IMR-90 (cell line): ENCODE data around the gene SNX7. TPM values are rescaled to one million over a fixed set of nuclear protein-coding genes. Genes with fewer than 3 reads are reported as not detected.

Experiments used
- ATAC-seq: fragments of 200-7000 bp; cut with Tn5 transposase; 2 replicates; pipeline ENCODE4 v1.9.1; 2020; ENCODE audit warnings: low read depth, mild to moderate bottlenecking, moderate library complexity
- BruUV-seq: library from RNA; stranded (reverse); fragments of 400-500 nt; replicated peaks from 2 replicates; lab custom pipeline; 2021; lab: Mats Ljungman, UMichigan
- CTCF ChIA-PET: fragments of 300-600 bp; formaldehyde crosslinking; extraction: SDS; loops from one replicate; lab custom pipeline; 2021; ENCODE audit warnings: antibody characterized with exemption; lab: Yijun Ruan, JAX
- POLR2A ChIA-PET: fragments of 300-600 bp; sonication (Branson Sonifier 250); formaldehyde crosslinking; loops from one replicate; lab custom pipeline; 2022; ENCODE audit warnings: antibody characterized with exemption; ENCODE audit not compliant: unreplicated experiment; lab: Charles Lee
- DNase-seq: peaks from one replicate; pipeline ENCODE4 v3.0.0; 2013
- H2AFZ ChIP-seq: replicated peaks from 2 replicates; pipeline ENCODE3; 2013; ENCODE audit warnings: low read length, mild to moderate bottlenecking; ENCODE audit not compliant: poor library complexity
- H2AK5ac ChIP-seq: 2 replicates; pipeline ENCODE4 v1.6.1; 2013; ENCODE audit warnings: low read depth, low read length, inconsistent platforms
- H2AK9ac ChIP-seq: replicated peaks from 2 replicates; pipeline ENCODE3; 2013; ENCODE audit warnings: mild to moderate bottlenecking, low read depth, low read length, moderate library complexity; ENCODE audit not compliant: poor library complexity
- H2BK120ac ChIP-seq: 2 replicates; pipeline ENCODE4 v1.6.1; 2013; ENCODE audit warnings: low read depth, low read length, inconsistent platforms
- H2BK15ac ChIP-seq: 3 replicates; pipeline ENCODE4 v1.6.1; 2013; ENCODE audit warnings: low read depth, low read length, inconsistent platforms
- H2BK20ac ChIP-seq: 2 replicates; pipeline ENCODE4 v1.6.1; 2013; ENCODE audit warnings: low read depth, mild to moderate bottlenecking, inconsistent platforms, low read length, moderate library complexity
- H2BK5ac ChIP-seq: 2 replicates; pipeline ENCODE4 v1.6.1; 2013; ENCODE audit warnings: mild to moderate bottlenecking, low read depth, low read length, inconsistent platforms; ENCODE audit not compliant: poor library complexity, severe bottlenecking
- H3K14ac ChIP-seq: replicated peaks from 2 replicates; pipeline ENCODE4 v1.6.1; 2013; ENCODE audit warnings: low read depth, low read length, inconsistent platforms
- H3K18ac ChIP-seq: 2 replicates; pipeline ENCODE4 v1.6.1; 2013; ENCODE audit warnings: low read depth, low read length, control low read depth
- H3K23ac ChIP-seq: 2 replicates; pipeline ENCODE4 v1.6.1; 2013; ENCODE audit warnings: low read depth, low read length, inconsistent platforms
- H3K27ac ChIP-seq: 2 replicates; pipeline ENCODE4 v1.5.1; 2013; ENCODE audit warnings: mild to moderate bottlenecking, control low read depth, low read length; ENCODE audit not compliant: insufficient read depth
- H3K27me3 ChIP-seq: 2 replicates; pipeline ENCODE4 v1.6.1; 2013; ENCODE audit warnings: low read length; ENCODE audit not compliant: control insufficient read depth, insufficient read depth
- H3K36me3 ChIP-seq: 2 replicates; pipeline ENCODE4 v1.6.1; 2013; ENCODE audit warnings: low read length, mixed read lengths; ENCODE audit not compliant: control insufficient read depth, insufficient read depth
- H3K4ac ChIP-seq: 2 replicates; pipeline ENCODE4 v1.6.1; 2013; ENCODE audit warnings: low read depth, low read length, inconsistent platforms
- H3K4me1 ChIP-seq: 2 replicates; pipeline ENCODE4 v1.6.1; 2013; ENCODE audit warnings: low read length, mixed read lengths; ENCODE audit not compliant: control insufficient read depth, insufficient read depth
- H3K4me2 ChIP-seq: 2 replicates; pipeline ENCODE4 v1.6.1; 2013; ENCODE audit warnings: low read depth, mild to moderate bottlenecking, control low read depth, low read length, moderate library complexity
- H3K4me3 ChIP-seq: 2 replicates; pipeline ENCODE4 v1.5.1; 2013; ENCODE audit warnings: low read depth, mild to moderate bottlenecking, control low read depth, low read length, moderate library complexity; ENCODE audit not compliant: insufficient read depth
- H3K56ac ChIP-seq: 2 replicates; pipeline ENCODE4 v1.6.1; 2013; ENCODE audit warnings: low read length, inconsistent platforms; ENCODE audit not compliant: insufficient read depth; ENCODE audit errors: extremely low read depth
- H3K79me1 ChIP-seq, 2 experiments: 2 replicates each; pipeline ENCODE4 v1.6.1; 2013; ENCODE audit warnings: low read length in 2 of 2, inconsistent platforms in 1 of 2, low read depth in 1 of 2
- H3K9ac ChIP-seq: 2 replicates; pipeline ENCODE4 v1.6.1; 2013; ENCODE audit warnings: low read depth, low read length, control low read depth
- H3K9me1 ChIP-seq: 2 replicates; pipeline ENCODE4 v1.6.1; 2013; ENCODE audit warnings: low read length, inconsistent platforms; ENCODE audit not compliant: insufficient read depth
- H3K9me3 ChIP-seq: 2 replicates; pipeline ENCODE4 v1.6.1; 2013; ENCODE audit warnings: low read length; ENCODE audit not compliant: control insufficient read depth, insufficient read depth
- H4K20me1 ChIP-seq: 2 replicates; pipeline ENCODE4 v1.6.1; 2013; ENCODE audit warnings: low read length, inconsistent platforms; ENCODE audit not compliant: insufficient read depth
- H4K5ac ChIP-seq: 2 replicates; pipeline ENCODE4 v1.6.1; 2013; ENCODE audit warnings: mild to moderate bottlenecking, low read depth, low read length, control low read depth
- H4K8ac ChIP-seq, 2 experiments: 2 replicates each; pipeline ENCODE4 v1.6.1; 2013; ENCODE audit warnings: low read depth in 2 of 2, low read length in 2 of 2, control low read depth in 1 of 2, inconsistent platforms in 1 of 2
- H4K91ac ChIP-seq: 2 replicates; pipeline ENCODE4 v1.6.1; 2013; ENCODE audit warnings: low read depth, low read length, inconsistent platforms; ENCODE audit not compliant: insufficient read depth
- BHLHE40 ChIP-seq: fragments of 150-350 bp; IDR thresholded peaks from 2 replicates; pipeline ENCODE4 v1.6.1; 2016; ENCODE audit warnings: mild to moderate bottlenecking, low read depth, low read length
- CEBPB ChIP-seq: IDR thresholded peaks from 2 replicates; pipeline ENCODE4 v1.6.1; 2012; ENCODE audit warnings: low read depth, low read length, improper control_type of control experiment
- FOS ChIP-seq: fragments of 150-350 bp; IDR thresholded peaks from 2 replicates; pipeline ENCODE4 v1.6.1; 2016; ENCODE audit warnings: low read depth, low read length
- MAZ ChIP-seq: IDR thresholded peaks from 2 replicates; pipeline ENCODE4 v1.6.1; 2012; ENCODE audit warnings: low read depth, mild to moderate bottlenecking, low read length, improper control_type of control experiment, moderate library complexity, borderline replicate concordance
- NFE2L2 ChIP-seq: fragments of 150-350 bp; IDR thresholded peaks from 2 replicates; pipeline ENCODE4 v1.6.1; 2016; ENCODE audit warnings: low read depth, mild to moderate bottlenecking, low read length
- POLR2A ChIP-seq: IDR thresholded peaks from 2 replicates; pipeline ENCODE4 v1.6.1; 2012; ENCODE audit warnings: mild to moderate bottlenecking, low read depth, low read length
- WGBS, 2 experiments: methylation state at CpG; one replicate each; pipeline versions ENCODE4 v1.1.5 to v1.1.7; 2013; ENCODE audit warnings: missing lambda C conversion rate in 2 of 2; ENCODE audit not compliant: insufficient read length in 1 of 2; ENCODE audit errors: extremely low coverage in 2 of 2; 5-methylcytosine and 5-hydroxymethylcytosine counted together
- dilution Hi-C: fragments of 300-500 bp; cut with HindIII; formaldehyde crosslinking; loops from one replicate; pipeline ENCODE4 v1.14.3; 2018; ENCODE audit warnings: low sequenced_read_pairs; ENCODE audit not compliant: unreplicated experiment
- in situ Hi-C: fragments of 300-500 bp; cut with MboI; formaldehyde crosslinking; loops from 3 replicates; pipeline ENCODE4 v1.14.3; 2019; ENCODE audit warnings: low sequenced_read_pairs, inconsistent platforms, mixed read lengths
- intact Hi-C: fragments of 100-400 bp; cut with micrococcal nuclease; formaldehyde crosslinking; loops from 2 replicates; pipeline ENCODE4 v1.10.0; 2022
- polyA plus RNA-seq, 3 experiments: library from polyadenylated mRNA; depleted of rRNA; stranded (reverse); fragments of >200 nt; gene quantifications; 2 replicates each; pipeline ENCODE4 v1.2.3, GENCODE V29; 2012; ENCODE audit warnings: low replicate concordance in 1 of 3
- total RNA-seq: library from RNA; depleted of rRNA; stranded (reverse); fragments of >200 nt; gene quantifications from 2 replicates; pipeline ENCODE4 v1.2.3, GENCODE V29; 2012

Gene SNX7
- total and polyA plus RNA-seq, 2 of the 4 experiments (the other 2 are of a cell fraction): 22.5 to 24.4 TPM

DNA sequence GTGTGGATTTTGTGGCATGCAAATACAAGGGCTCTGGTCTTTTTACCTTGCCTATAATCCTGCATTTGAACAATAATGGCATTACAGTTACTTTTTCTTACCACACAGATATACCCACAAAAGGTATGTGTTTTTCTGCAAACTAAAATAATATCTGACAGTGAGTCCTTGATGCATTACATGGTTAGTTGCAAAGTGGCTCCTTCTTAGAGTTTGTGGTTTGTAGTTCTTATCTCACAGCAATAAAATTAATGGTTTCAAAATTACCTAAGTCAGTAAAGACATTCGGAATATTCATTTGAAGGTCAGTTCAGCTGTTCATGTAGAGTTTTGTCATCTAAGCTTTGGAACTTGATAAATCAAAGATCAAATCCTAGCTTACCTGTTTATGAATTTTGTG is 43.5 kb downstream of the SNX7 start:
- CTCF ChIA-PET: no interaction called here
- Histone ChIP-seq H2AK9ac (no peak overlapping the region), H3K23ac (no peak overlapping the region), H2AK5ac (no peak overlapping the region), H3K79me1 (0 out of 4 replicates have a peak, but pooled peaks cover 0 to 3% of the 10 kb centered on the region in 2 experiments), H3K56ac (no peak overlapping the region), H3K9ac (no peak overlapping the region), H4K20me1 (no peaks in the 10 kb centered on the region), H3K27me3 (no peaks in the 10 kb centered on the region), H2BK120ac (no peak overlapping the region), H3K4me2 (no peak overlapping the region), H3K4me1 (peaks cover 8% of the 10 kb centered on the region), H3K36me3 (peaks cover 3% of the 10 kb centered on the region; the same call in 1 of the 2 replicates), H2AFZ (no peak overlapping the region), H3K18ac (no peak overlapping the region), H3K4me3 (no peak overlapping the region), H3K9me1 (peaks cover 3% of the 10 kb centered on the region), H4K5ac (no peak overlapping the region), H3K9me3 (no peaks in the 10 kb centered on the region), H3K14ac (no peak overlapping the region), H2BK5ac (no peak overlapping the region), H2BK20ac (no peak overlapping the region), H3K4ac (no peak overlapping the region), H4K8ac (no peak overlapping the region), H4K91ac (no peak overlapping the region), H2BK15ac (no peak overlapping the region), H3K27ac (no peak overlapping the region)
- no CpG with 5 or more reads among the region's 1 CpG for WGBS, 2 experiments
- BruUV-seq: no TSS peak
- ATAC-seq: no peak
- in situ Hi-C loops (no loop called here), dilution Hi-C loops (no loop called here), intact Hi-C loops (no loop called here)
- TF ChIP-seq FOS (no peak), MAZ (no peak), NFE2L2 (no peak), POLR2A (no peak), BHLHE40 (no peak), CEBPB (no peak)
- POLR2A ChIA-PET: no interaction called here
- no peak for DNase-seq
